ENCODE data around the gene MRPL21.

MRPL21 gene

DNA sequence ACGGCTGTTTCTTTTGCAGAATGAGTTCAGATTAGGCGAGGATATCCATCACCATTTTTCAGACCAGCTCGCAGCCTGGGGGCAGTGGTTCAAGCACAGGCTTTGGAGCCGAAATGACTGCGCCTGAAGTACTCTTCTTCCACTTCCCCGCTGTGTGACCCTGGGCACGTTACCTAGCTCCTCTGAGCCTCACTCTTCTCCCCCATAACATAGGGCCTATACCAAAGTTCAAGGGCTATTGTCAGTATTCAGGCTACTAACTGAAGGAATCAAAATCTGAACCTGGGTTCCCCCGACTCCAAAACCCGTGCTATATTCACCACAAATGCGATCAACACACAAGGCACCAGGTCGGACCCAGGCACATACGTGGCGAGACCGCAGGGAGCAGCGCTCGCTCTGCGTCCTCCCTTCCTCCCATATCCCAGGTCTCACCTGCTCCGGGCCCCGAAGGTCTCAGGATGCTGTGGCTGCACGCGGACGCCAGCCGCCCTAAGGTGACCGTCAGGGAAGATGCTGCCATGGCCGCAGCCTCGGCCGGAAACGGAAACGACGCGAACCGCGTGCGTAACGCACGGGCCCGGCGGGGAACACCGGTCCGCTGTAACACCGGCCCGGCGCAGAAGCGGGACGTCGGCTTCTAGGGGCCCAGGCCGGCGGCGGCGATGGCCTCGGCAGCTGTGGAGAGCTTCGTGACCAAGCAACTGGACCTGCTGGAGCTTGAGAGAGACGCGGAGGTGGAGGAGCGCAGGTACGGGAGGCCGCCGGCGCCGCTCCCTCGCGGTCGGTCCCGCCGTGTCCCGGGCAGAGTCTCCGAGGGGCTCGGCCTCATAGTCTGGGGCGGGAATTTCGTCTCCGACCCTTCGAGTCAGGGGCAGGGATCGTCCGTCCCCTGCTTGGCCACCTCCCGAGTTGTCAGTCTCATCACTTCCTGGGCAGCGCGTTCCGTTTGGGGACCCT is at the start of gene MRPL21, which contains the start of gene IGHMBP2:
TSS of gene MRPL21 (minus strand) at position 545 of the 960 bp plus-strand sequence. CDS start at position 523, 22 bp downstream.
TSS of gene IGHMBP2 (plus strand) at position 604 of the 960 bp plus-strand sequence. CDS start at position 666, 62 bp downstream.
- peaks cover 4% of the 10 kb centered on the region for H3K4me1 ChIP-seq (ENCODE audit: insufficient read depth, low read length)
- no peaks in the 10 kb centered on the region for H3K9me3 ChIP-seq (ENCODE audit: control insufficient read depth, insufficient read depth, low read length)
- peaks cover 11% of the 10 kb centered on the region for H3K36me3 ChIP-seq (ENCODE audit: insufficient read depth, low read length)
- peak within 1 kb of the TSS; percentile 92 for H3K9ac ChIP-seq (ENCODE audit: low read depth, low read length)

DNA sequence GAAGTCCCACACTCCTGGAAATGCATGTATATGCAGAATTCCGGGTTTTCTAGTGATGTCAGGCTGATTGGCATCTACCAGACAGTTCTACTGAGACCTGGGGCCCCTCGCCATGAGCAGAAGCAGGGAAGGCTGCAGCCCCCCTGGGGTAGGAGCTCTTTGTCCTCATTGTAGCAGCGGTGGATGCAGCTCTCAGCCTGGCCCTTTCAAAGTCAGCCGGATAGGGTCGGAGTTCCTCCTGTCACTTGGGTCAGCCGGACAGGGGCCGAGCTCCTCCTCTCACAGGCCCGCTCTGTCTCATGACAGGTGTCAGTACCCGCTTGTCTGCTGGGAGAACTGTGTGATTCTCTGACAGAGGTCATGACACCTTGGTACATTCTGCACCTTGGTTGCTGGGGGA is 47.1 kb upstream of the MRPL21 start:
- no peak overlapping the region for H3K9ac ChIP-seq (ENCODE audit: low read depth, low read length)
- peaks cover 15% of the 10 kb centered on the region for H3K4me1 ChIP-seq (ENCODE audit: insufficient read depth, low read length)

DNA sequence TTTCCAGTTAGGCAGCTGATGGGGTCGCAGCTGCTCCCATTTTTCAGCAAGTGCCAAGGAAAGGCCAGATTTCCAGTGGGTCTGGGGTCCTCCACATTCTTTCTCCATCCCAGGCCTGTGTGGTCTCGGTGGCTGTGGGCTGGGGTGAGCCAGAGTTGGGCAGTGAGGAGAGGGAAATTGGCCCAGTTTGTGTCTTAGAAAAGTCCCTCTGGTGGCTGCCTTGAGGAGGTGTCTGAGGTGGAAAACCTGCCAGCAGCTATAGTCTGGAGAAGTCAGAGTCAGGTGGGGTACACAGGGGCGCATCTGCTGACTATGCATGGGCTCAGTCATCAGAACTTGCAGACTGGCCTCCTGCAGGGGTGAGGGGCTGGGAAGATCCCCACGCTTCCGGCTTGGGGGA is 46.6 kb upstream of the MRPL21 start:
- no peaks in the 10 kb centered on the region for H3K36me3 ChIP-seq (ENCODE audit: insufficient read depth, low read length)
- H3K9me3 ChIP-seq (ENCODE audit: control insufficient read depth, insufficient read depth, low read length): no peaks in the 10 kb centered on the region
- H3K9ac ChIP-seq (ENCODE audit: low read depth, low read length): no peak overlapping the region
- H3K4me1 ChIP-seq (ENCODE audit: insufficient read depth, low read length): peaks cover 13% of the 10 kb centered on the region

More for the DNA sequence above, 47.1 kb upstream of the MRPL21 start:
- Histone ChIP-seq H3K9me3 (ENCODE audit: control insufficient read depth, insufficient read depth, low read length) (no peaks in the 10 kb centered on the region), H3K36me3 (ENCODE audit: insufficient read depth, low read length) (no peaks in the 10 kb centered on the region)

DNA sequence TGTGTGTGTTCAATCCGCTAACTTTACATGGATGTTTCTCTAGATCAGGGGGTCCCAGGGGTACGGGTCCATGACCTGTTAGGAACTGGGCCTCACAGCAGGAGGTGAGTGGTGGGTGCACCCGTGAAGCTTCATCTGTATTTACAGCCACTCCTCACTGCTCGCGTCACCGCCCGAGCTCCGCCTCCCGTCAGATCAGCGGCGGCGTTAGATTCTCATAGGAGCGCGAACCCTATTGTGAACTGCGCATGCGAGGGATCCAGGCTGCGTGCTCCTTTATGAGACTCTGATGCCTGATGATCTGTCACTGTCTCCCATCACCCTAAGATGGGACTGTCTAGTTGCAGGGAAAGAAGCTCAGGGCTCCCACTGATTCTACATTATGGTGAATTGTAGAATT is 45.3 kb upstream of the MRPL21 start:
- no peak overlapping the region for H3K9ac ChIP-seq (ENCODE audit: low read depth, low read length)
- no peaks in the 10 kb centered on the region for H3K9me3 ChIP-seq (ENCODE audit: control insufficient read depth, insufficient read depth, low read length)
- H3K4me1 ChIP-seq (ENCODE audit: insufficient read depth, low read length): peaks cover 10% of the 10 kb centered on the region
- H3K36me3 ChIP-seq (ENCODE audit: insufficient read depth, low read length): no peaks in the 10 kb centered on the region

DNA sequence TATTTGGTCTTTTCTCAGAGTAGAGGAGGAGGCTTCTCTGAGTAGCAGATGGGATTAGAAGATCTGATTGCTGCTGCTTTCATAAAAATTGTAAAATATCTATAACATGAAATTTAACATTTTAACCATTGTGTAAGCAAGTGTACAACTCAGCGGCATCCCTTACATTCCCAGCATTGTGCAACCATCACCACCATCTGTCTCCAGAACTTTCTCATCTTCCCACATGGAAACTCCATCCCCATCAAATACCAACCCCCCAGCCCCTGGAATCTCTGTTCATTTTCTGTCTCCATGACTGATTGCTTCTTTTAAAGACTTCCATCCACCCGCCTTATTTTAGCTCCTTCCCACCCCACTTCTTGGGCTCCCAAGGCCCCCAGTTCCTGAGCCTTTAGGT is 44.9 kb upstream of the MRPL21 start:
- Histone ChIP-seq H3K36me3 (ENCODE audit: insufficient read depth, low read length) (no peaks in the 10 kb centered on the region), H3K4me1 (ENCODE audit: insufficient read depth, low read length) (peaks cover 10% of the 10 kb centered on the region)

DNA sequence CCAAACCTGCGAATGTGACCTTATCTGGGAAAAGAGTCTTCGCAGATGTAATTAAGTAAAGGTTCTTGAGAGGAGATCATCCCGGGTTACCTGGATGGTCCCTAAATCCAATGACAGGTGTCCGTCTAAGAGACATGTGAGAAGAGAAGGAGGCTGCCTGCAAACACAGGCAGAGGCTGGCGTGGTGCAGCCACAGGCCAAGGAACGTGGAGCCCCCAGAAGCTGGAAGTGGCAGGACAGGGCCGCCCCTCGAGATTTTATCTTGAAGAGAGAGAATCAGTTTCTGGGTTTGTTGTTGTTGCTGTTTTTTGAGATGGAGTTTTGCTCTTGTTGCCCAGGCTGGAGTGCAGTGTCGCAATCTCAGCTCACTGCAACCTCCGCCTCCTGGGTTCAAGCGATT is 43.5 kb upstream of the MRPL21 start:
- Histone ChIP-seq H3K9me3 (ENCODE audit: control insufficient read depth, insufficient read depth, low read length) (no peaks in the 10 kb centered on the region), H3K9ac (ENCODE audit: low read depth, low read length) (no peak overlapping the region), H3K4me1 (ENCODE audit: insufficient read depth, low read length) (peaks cover 10% of the 10 kb centered on the region), H3K36me3 (ENCODE audit: insufficient read depth, low read length) (no peaks in the 10 kb centered on the region)

More for the DNA sequence above, 44.9 kb upstream of the MRPL21 start:
- no peaks in the 10 kb centered on the region for H3K9me3 ChIP-seq (ENCODE audit: control insufficient read depth, insufficient read depth, low read length)
- H3K9ac ChIP-seq (ENCODE audit: low read depth, low read length): no peak overlapping the region

DNA sequence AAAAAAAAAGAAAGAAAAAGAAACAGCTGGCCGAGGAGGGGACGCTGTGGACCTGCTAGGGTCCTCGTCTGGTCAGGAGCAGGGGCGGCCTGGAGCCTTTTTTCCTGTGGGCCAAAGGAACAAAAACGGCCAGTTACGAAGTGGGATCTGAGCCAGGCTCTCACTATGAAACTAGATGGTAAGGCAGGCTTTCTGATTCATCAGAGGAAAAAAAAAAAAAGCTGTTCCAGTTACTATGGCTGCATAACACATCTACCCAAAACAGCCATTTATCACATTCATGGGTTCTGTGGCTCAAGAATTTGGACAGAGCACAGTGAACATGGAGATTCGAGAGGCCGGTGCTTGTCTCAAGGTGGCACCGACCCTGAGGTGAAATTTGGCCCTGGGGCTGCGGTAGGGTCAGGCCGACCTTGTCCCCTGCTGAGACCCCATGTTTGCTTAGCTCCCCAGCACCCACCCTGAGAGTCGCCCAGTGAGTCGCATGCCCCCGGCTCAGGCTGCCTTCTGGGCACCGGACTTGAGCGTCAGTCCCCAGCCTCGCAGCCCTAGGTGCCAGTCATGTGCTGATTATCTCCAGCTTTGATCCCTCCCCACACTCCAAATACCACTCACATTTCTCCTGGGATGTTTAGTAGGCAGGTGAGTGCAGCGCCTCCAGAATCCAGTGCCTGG is 42.9 kb upstream of the MRPL21 start:
- peaks cover 10% of the 10 kb centered on the region for H3K4me1 ChIP-seq (ENCODE audit: insufficient read depth, low read length)
- H3K9ac ChIP-seq (ENCODE audit: low read depth, low read length): no peak overlapping the region

DNA sequence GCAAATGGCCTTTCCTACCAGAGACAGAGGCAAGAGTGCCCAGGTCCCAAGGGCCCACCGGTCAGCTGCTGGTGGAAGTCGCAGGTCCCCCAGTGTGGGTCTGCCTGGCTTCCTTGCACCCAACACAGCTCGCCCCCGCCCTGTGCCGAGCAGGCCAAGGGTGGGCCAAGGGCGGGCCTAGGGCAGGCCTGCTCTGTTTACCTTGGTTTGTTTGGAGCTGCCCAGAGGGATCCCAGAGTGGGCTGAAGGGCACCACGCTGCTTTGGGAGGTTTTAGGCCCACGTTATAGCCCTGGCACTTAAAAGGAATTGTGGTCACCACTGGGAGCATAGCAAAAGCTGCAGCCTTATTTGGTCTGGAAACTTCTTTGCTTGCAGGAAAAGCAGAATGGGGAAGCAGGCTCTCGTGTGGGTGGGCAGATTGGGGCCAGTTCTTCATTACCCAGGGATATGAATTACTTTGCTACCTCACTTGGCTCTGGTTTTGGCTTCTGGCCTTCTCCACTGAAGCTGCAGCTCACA is 39.2 kb upstream of the MRPL21 start:
- no peak overlapping the region for H3K9ac ChIP-seq (ENCODE audit: low read depth, low read length)
- peaks cover 3% of the 10 kb centered on the region for H3K36me3 ChIP-seq (ENCODE audit: insufficient read depth, low read length)
- H3K4me1 ChIP-seq (ENCODE audit: insufficient read depth, low read length): no peaks in the 10 kb centered on the region
- H3K9me3 ChIP-seq (ENCODE audit: control insufficient read depth, insufficient read depth, low read length): no peaks in the 10 kb centered on the region

More for the DNA sequence above, 42.9 kb upstream of the MRPL21 start:
- H3K36me3 ChIP-seq (ENCODE audit: insufficient read depth, low read length): no peaks in the 10 kb centered on the region
- no peaks in the 10 kb centered on the region for H3K9me3 ChIP-seq (ENCODE audit: control insufficient read depth, insufficient read depth, low read length)

DNA sequence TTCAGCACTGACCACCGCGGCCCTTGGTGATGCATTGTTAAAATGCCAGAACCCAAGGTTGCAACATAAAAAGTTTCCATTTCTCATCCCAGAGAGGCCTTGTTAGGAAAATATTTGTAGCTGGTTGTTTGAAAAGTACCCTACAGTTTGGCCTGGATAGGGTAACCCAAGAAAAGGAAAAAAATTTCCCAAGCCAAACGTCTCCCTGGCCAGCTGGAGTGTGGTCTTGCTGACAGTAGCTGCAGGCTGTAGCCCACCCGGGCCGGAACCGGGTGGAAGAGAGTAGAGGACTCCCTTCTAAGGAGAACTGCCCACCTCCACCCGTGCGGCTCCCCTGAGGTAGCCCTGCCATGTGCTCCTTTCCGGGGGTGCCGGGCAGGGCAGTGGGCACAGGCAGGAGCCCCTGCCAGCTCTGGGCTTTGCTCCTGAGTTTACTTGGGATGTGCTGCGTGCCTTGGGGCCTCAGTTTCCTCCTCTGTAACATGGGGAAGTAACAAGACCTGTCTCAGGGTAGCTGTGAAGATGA is 38.5 kb upstream of the MRPL21 start:
- Histone ChIP-seq H3K9me3 (ENCODE audit: control insufficient read depth, insufficient read depth, low read length) (no peaks in the 10 kb centered on the region), H3K4me1 (ENCODE audit: insufficient read depth, low read length) (no peaks in the 10 kb centered on the region), H3K9ac (ENCODE audit: low read depth, low read length) (no peak overlapping the region), H3K36me3 (ENCODE audit: insufficient read depth, low read length) (peaks cover 6% of the 10 kb centered on the region)

DNA sequence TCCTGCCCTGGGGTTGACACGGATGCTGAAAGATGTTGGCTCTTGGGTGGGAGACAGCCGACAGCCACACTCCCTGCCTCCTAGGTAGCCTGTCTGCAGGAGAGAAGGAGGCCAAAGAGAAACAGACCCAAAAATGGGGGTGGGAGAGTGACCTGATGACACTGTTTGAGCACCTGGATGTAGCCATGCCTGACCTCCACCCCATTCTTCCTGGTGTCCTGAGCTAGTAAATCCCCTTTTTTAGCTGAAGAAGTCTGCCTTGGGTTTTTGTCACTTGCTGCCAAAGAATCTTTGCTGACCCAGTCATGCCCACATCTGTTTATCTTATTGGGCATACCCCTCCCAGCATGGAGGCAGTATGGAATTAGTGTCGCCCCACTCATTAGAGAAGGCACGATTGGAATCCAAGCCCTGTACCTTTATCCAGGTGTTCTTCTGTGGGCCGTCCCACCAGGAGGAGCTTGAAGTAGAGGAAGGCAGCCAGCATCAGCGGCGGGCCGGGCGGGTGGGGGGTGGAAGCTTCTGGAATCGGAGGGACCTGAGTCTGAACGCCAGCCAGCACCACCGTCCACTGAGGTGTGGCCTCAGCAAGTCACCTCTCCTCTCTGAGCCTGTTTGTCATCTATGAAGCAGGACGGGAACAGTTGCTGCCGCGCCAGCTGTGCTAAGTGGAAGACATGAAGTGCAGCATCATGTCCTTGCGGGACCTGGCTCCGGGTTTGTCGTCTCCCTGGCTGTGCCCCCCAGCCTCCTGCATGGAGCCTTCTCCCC is 37.9 kb upstream of the MRPL21 start:
- H3K4me1 ChIP-seq (ENCODE audit: insufficient read depth, low read length): no peaks in the 10 kb centered on the region
- no peak overlapping the region for H3K9ac ChIP-seq (ENCODE audit: low read depth, low read length)
- no peaks in the 10 kb centered on the region for H3K9me3 ChIP-seq (ENCODE audit: control insufficient read depth, insufficient read depth, low read length)
- H3K36me3 ChIP-seq (ENCODE audit: insufficient read depth, low read length): peaks cover 6% of the 10 kb centered on the region

DNA sequence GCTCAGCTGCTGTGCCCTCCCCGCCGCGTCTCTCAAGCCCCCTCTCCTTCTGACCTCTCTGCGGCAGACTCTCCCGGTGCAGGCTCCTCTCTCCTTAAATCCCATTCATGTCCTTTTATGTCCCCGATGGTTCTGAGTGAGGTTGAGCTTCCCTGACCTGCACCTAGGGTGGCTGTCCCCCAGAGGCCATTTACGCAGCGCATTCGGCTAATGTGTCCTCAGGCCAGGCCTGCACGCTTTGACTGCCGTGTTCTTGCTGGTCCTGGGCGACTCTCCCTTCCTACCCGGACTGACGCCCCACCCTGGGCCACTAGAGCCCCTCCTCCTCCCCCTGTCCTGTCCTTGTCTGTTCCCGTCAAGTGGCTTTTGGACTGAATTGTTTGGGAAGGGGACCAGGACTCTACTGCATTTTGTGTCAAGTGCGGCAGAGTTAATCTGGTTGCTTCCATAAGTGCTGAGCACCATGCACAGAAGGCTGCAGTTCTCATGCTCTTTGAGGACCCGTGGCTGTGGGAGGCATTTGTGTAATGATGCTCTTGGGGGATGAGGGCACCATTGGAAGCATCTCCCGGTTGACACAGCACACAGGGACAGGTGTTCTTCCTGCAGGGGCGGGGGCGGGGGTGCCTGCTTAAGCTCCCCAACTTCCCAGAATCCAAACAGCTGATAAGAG is 37.2 kb upstream of the MRPL21 start:
- Histone ChIP-seq H3K9ac (ENCODE audit: low read depth, low read length) (no peak overlapping the region), H3K36me3 (ENCODE audit: insufficient read depth, low read length) (peaks cover 12% of the 10 kb centered on the region), H3K4me1 (ENCODE audit: insufficient read depth, low read length) (no peaks in the 10 kb centered on the region), H3K9me3 (ENCODE audit: control insufficient read depth, insufficient read depth, low read length) (no peaks in the 10 kb centered on the region)

DNA sequence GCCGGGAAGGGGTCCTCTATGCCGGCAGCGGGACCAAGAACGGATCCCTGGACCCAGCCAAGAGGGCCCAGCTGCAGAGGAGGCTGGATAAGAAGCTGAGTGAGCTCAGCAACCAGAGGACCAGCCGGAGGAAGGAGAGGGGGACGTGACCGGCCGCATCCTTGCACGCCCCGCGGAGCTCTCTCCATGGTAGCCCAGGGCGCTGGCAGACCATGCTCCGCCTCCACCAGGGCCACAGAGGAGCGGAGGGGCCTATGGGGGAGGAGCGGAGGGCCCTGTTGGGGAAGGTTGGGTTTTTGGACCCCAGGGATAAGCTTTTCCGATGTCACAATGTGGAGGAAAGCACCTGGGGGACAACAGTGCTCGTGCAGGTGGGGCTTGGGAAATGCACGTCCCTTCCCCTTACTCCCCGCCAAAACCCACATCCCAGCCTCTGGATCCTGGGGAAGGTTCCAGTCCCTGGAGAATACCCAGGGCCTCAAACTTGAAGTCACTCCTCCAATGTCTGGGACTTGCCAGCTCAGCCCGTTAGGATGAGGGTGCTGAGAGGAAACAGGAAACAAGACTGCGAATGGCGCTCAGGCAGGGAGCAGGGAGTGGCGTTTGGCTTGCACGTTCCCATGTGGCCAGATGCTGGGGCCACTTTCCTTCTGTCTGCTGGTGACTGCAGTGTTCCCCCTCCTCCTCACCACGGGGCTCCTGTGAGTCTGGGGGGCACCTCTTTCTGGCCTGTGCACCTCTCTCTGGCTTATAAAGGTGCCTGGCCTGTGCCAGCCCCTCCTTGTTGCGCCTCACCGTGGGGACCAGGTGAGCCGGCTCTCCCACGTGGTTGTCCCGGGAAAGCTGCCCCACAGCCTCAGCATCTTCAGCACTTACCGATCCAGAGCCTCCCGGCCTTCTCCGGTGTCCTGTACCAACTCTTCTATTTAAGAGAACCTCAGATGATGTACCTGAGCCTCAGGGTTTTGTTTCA is 36.2 kb upstream of the MRPL21 start:
- Histone ChIP-seq H3K9ac (ENCODE audit: low read depth, low read length) (no peak overlapping the region), H3K36me3 (ENCODE audit: insufficient read depth, low read length) (peaks cover 12% of the 10 kb centered on the region), H3K4me1 (ENCODE audit: insufficient read depth, low read length) (no peaks in the 10 kb centered on the region), H3K9me3 (ENCODE audit: control insufficient read depth, insufficient read depth, low read length) (no peaks in the 10 kb centered on the region)
